ENCODE measurements around the gene FBXW9.

- TF ChIP-seq POLR2A (IDR thresholded peaks at IDR 0.05; ENCODE audit: extremely low read depth, insufficient read length) (no peak), CTCF (IDR thresholded peaks at IDR 0.05; ENCODE audit: low read depth, low read length) (no peak), MAX (IDR thresholded peaks at IDR 0.05; ENCODE audit: low read depth, low read length) (no peak), MYC (IDR thresholded peaks at IDR 0.05; ENCODE audit: low read depth, low read length) (no peak)
Observed at GRCh38 chr19:12737835-12738351, 41.5 kb upstream of the FBXW9 start.
